ENCODE results near the gene AVPR2. TPM values are rescaled to one million over a fixed set of nuclear protein-coding genes. Genes with fewer than 3 reads are reported as not detected.
A peak's percentile ranks its signal among the peaks of the same experiment; 100 is the strongest.

Gene AVPR2
- total and polyA plus RNA-seq, 9 of the 15 experiments (the other 6 are each of a cell fraction or from before 2014, with no cell fraction given) = not detected

- H3K9ac ChIP-seq (ENCODE audit: insufficient read depth in 1 of 2, low read depth in 2 of 2, low read length in 2 of 2) = peak within 1 kb of the TSS; percentile 64 to 91
- peak; percentile 73 for ATAC-seq
- ChIA-PET POLR2A (interaction anchor here (1.1 to 1.6 kb wide), 4 partner anchors 9 to 74 kb away, joined by 3 to 5 read pairs (median 4); partner anchors contain the start of genes ARHGAP4 and NAA10), CTCF (ENCODE audit: low intra/inter-chr PET ratio) (no interaction called here)
- peaks cover 7% of the 10 kb centered on the region; the same call in 2 of the 3 replicates for H3K79me2 ChIP-seq (ENCODE audit: control insufficient read depth, insufficient read depth, low read length)
- H3K9me3 ChIP-seq (replicated peaks; ENCODE audit: control insufficient read depth, insufficient read depth, low read depth, low read length) = no peaks in the 10 kb centered on the region
- peak within 1 kb of the TSS; percentile 78 for H2AFZ ChIP-seq (ENCODE audit: low read depth, low read length)
- H3K4me3 ChIP-seq = peak within 1 kb of the TSS; percentile 44
- H4K20me1 ChIP-seq (replicated peaks; ENCODE audit: control insufficient read depth, insufficient read depth, low read length) = no peaks in the 10 kb centered on the region
- BruUV-seq (replicated peaks) = TSS peak; percentile 38
- 22% methylated on average over 9 of the region's 31 CpGs for WGBS (ENCODE audit: insufficient coverage, low coverage, missing lambda C conversion rate)
- no peaks in the 10 kb centered on the region for H3K9me1 ChIP-seq (ENCODE audit: control insufficient read depth, insufficient read depth, low read length)
- H3K4me2 ChIP-seq (ENCODE audit: insufficient read depth, low read length) = peak within 1 kb of the TSS; percentile 78
- in situ Hi-C loops (cut with MboI) (no loop called here), intact Hi-C loops (cut with micrococcal nuclease) (no loop called here)
- H3K4me1 ChIP-seq (replicated peaks in 1 of 2; ENCODE audit: control insufficient read depth in 2 of 2, insufficient read depth in 2 of 2, low read length in 2 of 2) = peaks cover 16 to 76% of the 10 kb centered on the region in 2 experiments
- peak; percentile 59 to 77 (median 60) for DNase-seq (ENCODE audit: extremely low read depth in 1 of 4, low spot score in 3 of 4)
- peak within 1 kb of the TSS; percentile 60 for H3K27ac ChIP-seq (ENCODE audit: extremely low read depth, low read depth, low read length)
- H3K27me3 ChIP-seq (ENCODE audit: control insufficient read depth in 2 of 2, insufficient read depth in 2 of 2, low read length in 2 of 2) = no peaks in the 10 kb centered on the region
- FAIRE-seq = peak; percentile 72
- peaks cover 24% of the 10 kb centered on the region for H3K36me3 ChIP-seq (ENCODE audit: control insufficient read depth, insufficient read depth, low read length)
- no peak for TF ChIP-seq ZNF384 (IDR thresholded peaks at IDR 0.05; ENCODE audit: low read depth, low read length)
- peak; percentile 40; the same call in 1 of the 2 replicates for TF ChIP-seq NKRF (IDR thresholded peaks at IDR 0.05; ENCODE audit: borderline replicate concordance)
- TF ChIP-seq PBX2 (CRISPR knock-in tag; IDR thresholded peaks at IDR 0.05; ENCODE audit: low read depth) = no peak
- TF ChIP-seq PBX2 (tag; conservative IDR thresholded peaks at IDR 0.05; ENCODE audit: low read depth) = peak; percentile 55
- TF ChIP-seq NONO (IDR thresholded peaks at IDR 0.05; ENCODE audit: low read depth in 2 of 2, low read length in 1 of 2) = no peak
- TF ChIP-seq FOXA3 (CRISPR knock-in tag; conservative IDR thresholded peaks at IDR 0.05 in 1 of 2, IDR thresholded peaks at IDR 0.05 in 1 of 2) = no peak
- no peak for TF ChIP-seq CBX2 (IDR thresholded peaks at IDR 0.05; ENCODE audit: insufficient read depth, low read length, poor library complexity, severe bottlenecking)
- no peak for TF ChIP-seq ZNF551 (CRISPR knock-in tag; IDR thresholded peaks at IDR 0.05)
- TF ChIP-seq RBFOX2 (IDR thresholded peaks at IDR 0.05; ENCODE audit: low read depth, low read length) = peak; percentile 62
- TF ChIP-seq CBFB (CRISPR knock-in tag; IDR thresholded peaks at IDR 0.05) = no peak
- no peak for TF ChIP-seq POU5F1 (IDR thresholded peaks at IDR 0.05; ENCODE audit: borderline replicate concordance, low read depth, low read length, partially characterized antibody)
- 0 out of 2 replicates have a peak, but pooled peaks have one; percentile 42 for TF ChIP-seq CBFA2T2 (conservative IDR thresholded peaks at IDR 0.05)
Observed at GRCh38 chrX:153944140-153944799, 39.8 kb downstream of the AVPR2 start, which contains the start of gene RENBP. TSS of gene RENBP (minus strand) at chrX:153944643. CDS start at chrX:153944610, 33 bp downstream.

Measured in K562 (cell line).